Esophagus squamous epithelium (tissue), 4 donors: ENCODE measurements around the gene TRPM8.

Experiments used
- POLR2A ChIP-seq, 4 donors: fragments of 450-650 bp; IDR thresholded peaks; one replicate each; pipeline ENCODE4 v1.6.1; 2017; ENCODE audit warnings: antibody characterized with exemption in 4 of 4, mild to moderate bottlenecking in 4 of 4, moderate library complexity in 3 of 4
- TF ChIP-seq, protein P1 (sequence below), 6 experiments: fragments of 450-650 bp in 4 of 6; fragments of 200-600 bp in 2 of 6; sonication (generic) in 2 of 6; IDR thresholded peaks; one replicate each; pipeline ENCODE4 v1.5.1; 2016 to 2019; ENCODE audit warnings: antibody characterized with exemption in 6 of 6, mild to moderate bottlenecking in 4 of 6, moderate library complexity in 4 of 6

DNA sequence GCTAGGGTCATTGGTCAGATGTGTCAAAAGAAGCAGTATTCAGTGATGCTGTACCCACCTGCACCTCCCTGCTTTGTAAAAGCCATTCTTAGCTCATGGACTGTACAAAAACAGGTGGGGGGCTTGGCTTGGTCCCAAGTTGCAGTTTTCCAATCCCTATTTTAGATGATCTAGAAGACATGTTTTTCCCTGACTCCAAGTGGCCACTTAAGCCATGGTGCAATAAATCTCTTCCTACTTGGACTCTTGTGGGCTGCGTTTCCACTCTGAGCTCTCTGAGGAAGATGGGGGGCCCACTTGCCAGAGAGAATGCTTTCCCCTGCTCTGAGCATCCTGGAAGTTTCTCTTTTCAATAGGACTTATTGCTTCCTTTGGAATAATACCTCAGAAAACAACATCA, 76.3 kb downstream of the TRPM8 start:
- no peak for TF ChIP-seq POLR2A (IDR thresholded peaks at IDR 0.05)
- TF ChIP-seq, protein P1, sequence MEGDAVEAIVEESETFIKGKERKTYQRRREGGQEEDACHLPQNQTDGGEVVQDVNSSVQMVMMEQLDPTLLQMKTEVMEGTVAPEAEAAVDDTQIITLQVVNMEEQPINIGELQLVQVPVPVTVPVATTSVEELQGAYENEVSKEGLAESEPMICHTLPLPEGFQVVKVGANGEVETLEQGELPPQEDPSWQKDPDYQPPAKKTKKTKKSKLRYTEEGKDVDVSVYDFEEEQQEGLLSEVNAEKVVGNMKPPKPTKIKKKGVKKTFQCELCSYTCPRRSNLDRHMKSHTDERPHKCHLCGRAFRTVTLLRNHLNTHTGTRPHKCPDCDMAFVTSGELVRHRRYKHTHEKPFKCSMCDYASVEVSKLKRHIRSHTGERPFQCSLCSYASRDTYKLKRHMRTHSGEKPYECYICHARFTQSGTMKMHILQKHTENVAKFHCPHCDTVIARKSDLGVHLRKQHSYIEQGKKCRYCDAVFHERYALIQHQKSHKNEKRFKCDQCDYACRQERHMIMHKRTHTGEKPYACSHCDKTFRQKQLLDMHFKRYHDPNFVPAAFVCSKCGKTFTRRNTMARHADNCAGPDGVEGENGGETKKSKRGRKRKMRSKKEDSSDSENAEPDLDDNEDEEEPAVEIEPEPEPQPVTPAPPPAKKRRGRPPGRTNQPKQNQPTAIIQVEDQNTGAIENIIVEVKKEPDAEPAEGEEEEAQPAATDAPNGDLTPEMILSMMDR (IDR thresholded peaks at IDR 0.05): no peak
